ENCODE data around the gene KCNH6.

KCNH6 gene

GRCh38 chr17:63534816-63535455 is 11.8 kb downstream of the KCNH6 start:
- no peak overlapping the region for H3K27ac ChIP-seq (ENCODE audit: extremely low read depth, low read depth, low read length)
- no peaks in the 10 kb centered on the region for H3K36me3 ChIP-seq (ENCODE audit: control insufficient read depth in 2 of 2, insufficient read depth in 1 of 2, low read length in 2 of 2)
- no peaks in the 10 kb centered on the region for H3K4me1 ChIP-seq (ENCODE audit: control insufficient read depth, insufficient read depth, low read length)
- TF ChIP-seq AEBP2 (tag by site-specific recombination; IDR thresholded peaks at IDR 0.05; ENCODE audit: borderline replicate concordance) (no peak), ZNF561 (tag by site-specific recombination; IDR thresholded peaks at IDR 0.05; ENCODE audit: borderline replicate concordance) (no peak), SP7 (tag by site-specific recombination; IDR thresholded peaks at IDR 0.05) (no peak)
- CTCF ChIA-PET = interaction anchor here (0.8 kb wide), 1 partner anchor 15 kb away, joined by 3 read pairs; the partner anchor contains the start of gene DCAF7
- POLR2A ChIA-PET = interaction anchor here (1.0 kb wide), 1 partner anchor 11 kb away, joined by 3 read pairs; no protein-coding TSS in a partner anchor
- no peaks in the 10 kb centered on the region for H3K9me3 ChIP-seq (ENCODE audit: control insufficient read depth, insufficient read depth, low read depth, low read length)
- no peak overlapping the region for H3K4me3 ChIP-seq (ENCODE audit: low read depth, low read length)

- Histone ChIP-seq H3K4me1 (ENCODE audit: control insufficient read depth, insufficient read depth, low read length) (no peaks in the 10 kb centered on the region), H3K36me3 (ENCODE audit: control insufficient read depth in 2 of 2, insufficient read depth in 1 of 2, low read length in 2 of 2) (no peaks in the 10 kb centered on the region), H3K4me3 (ENCODE audit: low read depth, low read length) (no peak overlapping the region), H3K9me3 (ENCODE audit: control insufficient read depth, insufficient read depth, low read depth, low read length) (no peaks in the 10 kb centered on the region), H3K27ac (ENCODE audit: extremely low read depth, low read depth, low read length) (no peak overlapping the region)
- CTCF ChIA-PET = no interaction called here
- POLR2A ChIA-PET = interaction anchor here (1.0 kb wide), 1 partner anchor 11 kb away, joined by 3 read pairs; no protein-coding TSS in a partner anchor
- TF ChIP-seq ZNF560 (tag by site-specific recombination; IDR thresholded peaks at IDR 0.05; ENCODE audit: borderline replicate concordance) (no peak), ZFP3 (tag by site-specific recombination; IDR thresholded peaks at IDR 0.05; ENCODE audit: low read depth) (no peak), ZEB2 (tag by site-specific recombination; IDR thresholded peaks at IDR 0.05) (no peak), ZNF623 (tag by site-specific recombination; IDR thresholded peaks at IDR 0.05) (no peak), ZNF544 (tag by site-specific recombination; IDR thresholded peaks at IDR 0.05) (no peak), ZNF792 (tag by site-specific recombination; IDR thresholded peaks at IDR 0.05) (no peak), ZSCAN4 (tag by site-specific recombination; IDR thresholded peaks at IDR 0.05) (no peak), ZNF514 (tag by site-specific recombination; IDR thresholded peaks at IDR 0.05) (no peak), ZNF133 (tag by site-specific recombination; IDR thresholded peaks at IDR 0.05) (no peak)
Observed at GRCh38 chr17:63535640-63536039, 12.5 kb downstream of the KCNH6 start.

GRCh38 chr17:63537001-63537400 is 13.8 kb downstream of the KCNH6 start:
- CTCF ChIA-PET = interaction anchor here (1.1 kb wide), 1 partner anchor 38 kb away, joined by 3 read pairs; no protein-coding TSS in a partner anchor
- POLR2A ChIA-PET = interaction anchor here (1.8 kb wide), 1 partner anchor 13 kb away, joined by 4 read pairs; the partner anchor contains the start of gene DCAF7

GRCh38 chr17:63537991-63538692 is 15.0 kb downstream of the KCNH6 start:
- Histone ChIP-seq H3K9me3 (ENCODE audit: control insufficient read depth, insufficient read depth, low read depth, low read length) (no peaks in the 10 kb centered on the region), H3K4me3 (ENCODE audit: low read depth, low read length) (no peak overlapping the region), H3K4me1 (ENCODE audit: control insufficient read depth, insufficient read depth, low read length) (no peaks in the 10 kb centered on the region), H3K36me3 (ENCODE audit: control insufficient read depth in 2 of 2, insufficient read depth in 1 of 2, low read length in 2 of 2) (no peaks in the 10 kb centered on the region), H3K27ac (ENCODE audit: extremely low read depth, low read depth, low read length) (no peak overlapping the region)
- POLR2A ChIA-PET = no interaction called here
- CTCF ChIA-PET = interaction anchor here (0.6 kb wide), 1 partner anchor 160 kb away, joined by 4 read pairs; no protein-coding TSS in a partner anchor
- TF ChIP-seq TRIM28 (IDR thresholded peaks at IDR 0.05; ENCODE audit: borderline replicate concordance, low read length) (no peak), ZFHX2 (tag by site-specific recombination; conservative IDR thresholded peaks at IDR 0.05) (no peak), ZSCAN4 (tag by site-specific recombination; IDR thresholded peaks at IDR 0.05) (no peak), ZBTB8A (tag by site-specific recombination; IDR thresholded peaks at IDR 0.05) (no peak), KLF10 (tag by site-specific recombination; IDR thresholded peaks at IDR 0.05) (no peak)

More at GRCh38 chr17:63537001-63537400, 13.8 kb downstream of the KCNH6 start:
- no peaks in the 10 kb centered on the region for H3K4me1 ChIP-seq (ENCODE audit: control insufficient read depth, insufficient read depth, low read length)
- H3K4me3 ChIP-seq (ENCODE audit: low read depth, low read length) = no peak overlapping the region
- H3K36me3 ChIP-seq (ENCODE audit: control insufficient read depth in 2 of 2, insufficient read depth in 1 of 2, low read length in 2 of 2) = no peaks in the 10 kb centered on the region
- H3K9me3 ChIP-seq (ENCODE audit: control insufficient read depth, insufficient read depth, low read depth, low read length) = no peaks in the 10 kb centered on the region
- TF ChIP-seq PRDM1 (tag by site-specific recombination; IDR thresholded peaks at IDR 0.05) (peak; percentile 70; the same call in 1 of the 2 replicates), OSR2 (tag by site-specific recombination; IDR thresholded peaks at IDR 0.05) (no peak), TCF7L2 (IDR thresholded peaks at IDR 0.05; ENCODE audit: borderline replicate concordance, low read depth, low read length) (no peak), ZNF48 (tag by site-specific recombination; IDR thresholded peaks at IDR 0.05) (no peak)
- H3K27ac ChIP-seq (ENCODE audit: extremely low read depth, low read depth, low read length) = no peak overlapping the region
